ENCODE results near the gene PLTP.

Gene PLTP

DNA sequence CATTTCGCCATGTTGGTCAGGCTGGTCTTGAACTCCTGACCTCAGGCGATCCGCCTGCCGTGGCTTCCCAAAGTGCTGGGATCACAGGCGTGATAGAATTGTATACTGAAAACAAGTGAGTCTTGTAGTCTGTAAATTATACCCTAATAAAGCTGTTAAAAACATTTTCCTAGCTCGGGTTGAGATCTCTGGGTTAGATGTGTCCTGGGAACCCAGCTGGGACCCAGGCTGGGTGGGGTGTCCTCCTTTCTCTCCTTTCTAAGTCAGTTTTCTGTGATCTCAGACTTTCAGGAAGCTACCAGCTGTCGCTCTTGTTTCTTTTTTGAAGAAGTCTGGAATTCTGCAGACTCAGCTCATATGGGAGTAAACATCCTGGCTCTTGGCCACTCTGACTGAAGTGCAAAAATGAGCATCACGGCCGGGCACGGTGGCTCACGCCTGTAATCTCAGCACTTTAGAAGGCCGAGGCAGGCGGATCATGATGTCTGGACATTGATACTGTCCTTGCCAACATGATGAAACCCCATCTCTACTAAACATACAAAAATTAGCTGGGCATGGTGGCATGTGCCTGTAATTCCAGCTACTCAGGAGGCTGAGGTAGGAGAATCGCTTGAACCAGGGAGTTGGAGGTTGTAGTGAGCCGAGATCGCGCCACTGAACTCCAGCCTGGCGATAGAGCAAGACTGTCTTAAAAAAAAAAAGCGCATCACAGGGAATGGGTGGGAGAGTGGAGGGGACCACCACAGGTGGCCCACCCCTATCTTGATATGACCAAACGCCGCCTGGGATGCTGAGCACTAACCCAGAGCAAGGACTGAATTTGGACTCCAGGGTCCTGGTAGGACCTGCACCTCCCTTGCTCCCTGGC lies 12.7 kb upstream of the PLTP start:
- H3K27ac ChIP-seq, result peak overlapping the region in 15 of 21 experiments; percentile 35 to 72 (median 57)
- no peak overlapping the region for H3K4me3 ChIP-seq

DNA sequence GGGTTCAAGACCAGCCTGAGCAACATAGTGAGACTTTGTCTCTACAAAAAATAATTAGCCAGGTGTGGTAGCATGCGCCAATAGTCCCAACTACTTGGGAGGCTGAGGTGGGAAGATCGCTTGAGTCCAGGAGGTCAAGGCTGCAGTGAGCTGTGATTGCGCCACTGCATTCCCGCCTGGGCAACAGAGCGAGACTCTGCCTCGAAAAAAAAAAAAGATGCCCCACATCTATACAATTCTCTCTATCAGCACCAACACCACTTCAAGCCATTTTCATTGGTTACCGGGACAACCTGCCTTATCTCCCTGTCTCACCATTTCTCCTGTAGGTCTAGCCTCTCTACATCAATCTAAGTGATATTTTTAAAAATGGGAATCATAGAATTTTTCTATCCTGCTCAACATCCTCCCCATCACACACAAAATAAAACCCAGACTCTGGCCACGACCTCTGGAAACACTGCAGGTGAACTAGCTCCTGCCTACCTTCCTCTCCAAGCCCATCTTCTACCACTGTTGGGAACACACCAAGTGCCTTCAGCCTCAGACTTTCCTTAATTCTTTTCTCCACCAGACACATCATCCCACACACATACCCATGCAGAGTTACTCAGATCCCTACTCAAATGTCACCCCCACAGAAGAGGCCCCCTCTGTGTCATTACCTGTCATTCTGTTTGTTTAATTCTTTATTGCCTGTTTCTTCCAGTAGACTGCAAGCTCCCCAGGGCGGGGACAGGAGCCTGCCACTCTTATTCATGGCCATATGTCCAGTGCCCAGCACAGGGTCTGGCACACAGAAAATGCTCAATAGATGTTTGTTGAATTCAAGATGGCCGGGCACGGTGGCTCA lies 9.6 kb upstream of the PLTP start:
- no peak overlapping the region for H3K4me3 ChIP-seq
- H3K27ac ChIP-seq, result no peak overlapping the region

- Histone ChIP-seq H3K27ac (peak overlapping the region in 2 of 21 experiments; percentile 52 to 62), H3K4me3 (no peak overlapping the region)
Observed at GRCh38 chr20:45920462-45921336, 8.7 kb upstream of the PLTP start.

GRCh38 chr20:45919542-45920399 lies 7.8 kb upstream of the PLTP start:
- H3K27ac ChIP-seq, result peak overlapping the region in 2 of 21 experiments; percentile 52 to 62

DNA sequence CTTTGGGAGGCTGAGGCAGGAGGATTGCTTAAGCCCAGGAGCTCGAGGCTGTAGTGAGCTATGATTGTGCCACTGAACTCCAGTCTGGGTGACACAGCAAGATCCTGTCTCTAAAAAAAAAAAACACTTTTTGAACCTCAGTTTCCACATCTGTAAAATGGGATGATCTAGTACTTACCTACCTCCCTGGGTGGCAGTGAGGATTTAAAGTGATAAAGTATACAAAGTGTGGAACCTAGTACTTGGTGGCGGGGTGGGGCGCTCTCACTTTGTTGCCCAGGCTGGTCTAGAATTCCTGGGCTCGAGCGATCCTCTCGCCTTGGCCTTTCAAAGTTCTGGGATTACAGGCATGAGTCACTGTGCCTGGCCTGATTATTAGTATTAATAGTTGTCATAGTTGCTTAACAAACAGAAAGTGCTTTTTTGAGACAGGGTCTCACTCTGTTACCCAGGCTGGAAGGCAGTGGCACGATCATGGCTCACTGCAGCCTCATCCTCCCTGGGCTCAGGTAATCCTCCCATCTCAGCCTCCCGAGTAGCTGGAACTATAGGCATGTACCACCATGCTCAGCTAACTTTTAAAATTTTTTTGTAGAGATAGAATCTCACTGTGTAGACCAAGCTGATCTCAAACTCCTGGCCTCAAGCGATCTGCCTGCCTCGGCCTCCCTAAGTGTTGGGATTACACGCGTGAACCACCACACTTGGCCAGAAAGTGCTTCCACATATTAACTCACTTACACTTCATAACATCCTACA lies 7.0 kb upstream of the PLTP start:
- peak overlapping the region in 5 of 21 experiments; percentile 4 to 77 (median 17) for H3K27ac ChIP-seq
- H3K4me3 ChIP-seq, result no peak overlapping the region

More at GRCh38 chr20:45919542-45920399, 7.8 kb upstream of the PLTP start:
- H3K4me3 ChIP-seq, result no peak overlapping the region

DNA sequence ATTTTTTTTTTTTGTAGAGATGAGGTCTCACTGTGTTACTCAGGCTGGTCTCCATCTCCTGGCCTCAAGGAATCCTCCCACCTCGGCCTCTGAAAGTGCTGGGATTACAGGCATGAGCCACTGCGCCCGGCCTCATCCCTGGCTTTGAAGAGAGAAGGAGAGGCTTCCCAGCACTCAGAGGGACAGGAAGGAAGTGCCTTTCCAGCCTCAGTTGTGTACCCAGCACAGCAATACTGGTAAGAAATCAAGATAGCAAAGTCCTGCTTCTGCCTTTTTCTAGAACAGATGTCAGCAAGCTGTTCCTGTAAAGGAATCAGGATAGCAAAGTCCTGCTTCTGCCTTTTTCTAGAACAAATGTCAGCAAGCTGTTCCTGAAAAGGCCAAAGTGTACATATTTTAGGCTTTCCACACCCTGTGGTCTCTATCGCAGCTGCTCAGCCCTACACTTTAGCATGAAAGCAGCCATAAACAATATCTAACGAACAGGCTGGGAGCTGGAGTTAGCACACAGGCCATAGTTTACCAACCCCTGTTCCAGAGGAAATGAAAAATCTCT lies 6.3 kb upstream of the PLTP start:
- no peak overlapping the region for H3K4me3 ChIP-seq
- H3K27ac ChIP-seq, result peak overlapping the region in 9 of 21 experiments; percentile 4 to 77 (median 33)

- H3K27ac ChIP-seq, result peak overlapping the region in 8 of 21 experiments; percentile 4 to 77 (median 33)
Observed at GRCh38 chr20:45917790-45918141, 5.8 kb upstream of the PLTP start.

DNA sequence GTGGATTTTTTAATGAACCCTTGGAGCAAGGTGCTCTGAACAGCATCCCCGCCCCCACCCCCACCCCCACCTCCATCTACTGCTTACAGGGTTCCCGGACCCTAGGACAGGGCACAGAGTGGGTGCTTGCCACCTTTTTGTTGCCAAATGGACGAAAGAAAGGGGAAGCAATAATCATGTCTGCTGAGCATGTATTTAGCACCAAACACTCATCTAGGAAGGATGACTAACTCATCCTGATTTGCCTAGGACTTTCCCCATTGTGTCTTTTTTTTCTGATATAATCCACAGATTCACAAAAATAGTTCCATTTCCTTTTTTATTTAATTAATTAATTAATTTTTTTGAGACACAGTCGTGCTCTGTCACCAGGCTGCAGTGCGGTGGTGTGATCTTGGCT lies 1.2 kb upstream of the PLTP start:
- peak overlapping the region in 2 of 21 experiments; percentile 78 to 83 for H3K27ac ChIP-seq

More at GRCh38 chr20:45917790-45918141, 5.8 kb upstream of the PLTP start:
- no peak overlapping the region for H3K4me3 ChIP-seq

GRCh38 chr20:45912344-45912682 lies 358 bp upstream of the PLTP start:
- peak overlapping the region in 19 of 21 experiments; percentile 29 to 86 (median 76) for H3K27ac ChIP-seq
- H3K4me3 ChIP-seq, result peak overlapping the region in 6 of 7 experiments; percentile 33 to 53 (median 42)

More for the DNA sequence above, 1.2 kb upstream of the PLTP start:
- H3K4me3 ChIP-seq, result no peak overlapping the region

DNA sequence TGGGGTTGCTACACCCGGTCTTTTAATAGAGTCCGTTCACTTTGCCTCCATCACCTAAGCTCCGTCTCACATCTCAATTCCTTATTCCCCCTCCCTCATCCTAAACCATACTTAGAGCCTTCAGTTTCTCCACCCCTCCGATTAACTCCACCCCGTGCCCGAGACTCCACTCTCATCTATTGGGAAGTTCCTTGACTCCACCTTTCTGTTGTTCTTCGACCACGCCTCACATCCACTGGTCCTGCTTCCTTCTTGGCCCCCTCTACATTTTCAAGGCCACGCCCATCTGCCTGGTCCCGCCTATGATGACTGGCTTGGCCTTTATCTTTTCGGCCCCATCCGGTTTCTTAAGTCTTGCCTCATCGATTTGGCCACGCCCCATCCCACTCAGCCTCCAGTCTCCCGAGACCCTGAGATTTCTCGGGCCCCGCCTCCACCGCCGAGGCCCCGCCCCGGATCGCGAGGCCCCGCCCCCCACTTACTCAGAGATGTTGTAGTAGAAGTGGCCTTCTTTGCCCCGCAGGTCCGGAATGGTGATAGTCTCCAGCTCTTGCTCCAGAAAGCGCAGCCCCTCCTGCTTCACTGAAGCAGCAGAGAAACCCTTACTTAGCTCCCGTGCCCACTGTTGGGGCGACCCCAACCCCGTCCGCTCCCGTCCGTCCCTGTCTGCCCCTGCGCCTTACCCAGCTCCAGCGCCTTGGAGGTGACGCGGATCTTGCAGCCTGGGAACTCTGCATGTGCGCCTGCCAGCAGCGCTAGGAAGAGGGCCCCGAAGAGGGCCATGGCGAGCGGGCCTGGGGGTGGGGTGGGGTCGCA lies 1.1 kb downstream of the PLTP start:
- H3K4me3 ChIP-seq, result peak overlapping the region; percentile 33 to 53 (median 46)
- H3K27ac ChIP-seq, result peak overlapping the region in 20 of 21 experiments; percentile 29 to 86 (median 76)

GRCh38 chr20:45909817-45910669 lies 1.9 kb downstream of the PLTP start:
- H3K27ac ChIP-seq, result peak overlapping the region in 3 of 21 experiments; percentile 1 to 16 (median 5)
- peak overlapping the region in 1 of 7 experiments; percentile 53 for H3K4me3 ChIP-seq

- H3K27ac ChIP-seq, result peak overlapping the region in 1 of 21 experiments; percentile 5
Observed at GRCh38 chr20:45909336-45909808, 2.6 kb downstream of the PLTP start.

DNA sequence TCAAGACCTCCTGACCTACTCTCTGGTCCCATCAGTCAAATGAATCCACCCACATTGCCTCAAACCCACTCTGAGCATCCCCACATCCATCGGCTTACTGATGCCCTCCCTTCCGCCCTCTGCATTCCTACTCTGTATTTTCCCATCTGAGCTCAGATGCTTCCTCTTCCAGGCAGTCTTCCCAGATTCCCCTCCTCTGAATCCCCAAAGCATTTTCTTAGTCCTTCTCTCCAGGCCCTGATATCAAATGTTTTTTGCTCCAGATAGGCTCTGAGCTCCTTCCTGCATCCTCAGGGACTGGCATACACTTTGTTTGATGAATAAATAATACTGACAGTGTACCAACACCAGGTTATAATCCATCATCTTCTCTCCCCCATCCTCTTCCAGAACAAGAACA lies 3.9 kb downstream of the PLTP start:
- no peak overlapping the region for H3K4me3 ChIP-seq
- no peak overlapping the region for H3K27ac ChIP-seq

More at GRCh38 chr20:45909336-45909808, 2.6 kb downstream of the PLTP start:
- no peak overlapping the region for H3K4me3 ChIP-seq

DNA sequence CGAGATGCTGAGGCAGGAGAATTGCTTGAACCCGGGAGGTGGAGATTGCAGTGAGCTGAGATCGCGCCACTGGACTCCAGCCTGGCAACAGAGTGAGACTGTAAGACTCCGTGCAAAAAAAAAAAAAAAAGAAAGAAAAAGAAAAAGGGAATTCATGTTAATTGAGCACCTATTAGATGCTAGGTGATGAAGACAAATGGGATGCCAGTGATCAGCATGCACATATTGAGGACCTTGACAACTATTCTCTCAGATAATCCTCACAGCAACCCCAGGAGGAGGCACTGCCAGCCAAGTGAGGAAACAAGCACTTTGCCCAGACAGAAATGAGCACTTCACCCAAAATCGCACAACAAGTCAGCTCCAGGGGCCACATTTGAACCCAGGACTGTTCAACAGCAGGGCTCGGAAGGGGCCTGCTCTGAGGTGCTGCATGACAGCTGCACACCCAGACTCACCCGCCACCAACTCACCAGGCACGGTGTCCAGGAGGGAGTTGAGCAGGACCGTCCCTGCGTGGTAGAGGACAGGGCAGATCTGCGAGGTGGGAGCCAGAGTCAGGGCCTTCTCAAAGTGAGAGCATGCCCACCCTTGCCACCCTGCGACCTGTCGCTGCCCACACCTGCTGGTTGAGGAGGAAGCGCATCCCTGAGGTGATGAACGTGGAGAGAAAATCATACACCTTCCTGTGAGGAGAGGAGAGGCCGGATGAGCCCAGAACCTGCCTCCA lies 4.6 kb downstream of the PLTP start:
- Histone ChIP-seq H3K4me3 (no peak overlapping the region), H3K27ac (no peak overlapping the region)

DNA sequence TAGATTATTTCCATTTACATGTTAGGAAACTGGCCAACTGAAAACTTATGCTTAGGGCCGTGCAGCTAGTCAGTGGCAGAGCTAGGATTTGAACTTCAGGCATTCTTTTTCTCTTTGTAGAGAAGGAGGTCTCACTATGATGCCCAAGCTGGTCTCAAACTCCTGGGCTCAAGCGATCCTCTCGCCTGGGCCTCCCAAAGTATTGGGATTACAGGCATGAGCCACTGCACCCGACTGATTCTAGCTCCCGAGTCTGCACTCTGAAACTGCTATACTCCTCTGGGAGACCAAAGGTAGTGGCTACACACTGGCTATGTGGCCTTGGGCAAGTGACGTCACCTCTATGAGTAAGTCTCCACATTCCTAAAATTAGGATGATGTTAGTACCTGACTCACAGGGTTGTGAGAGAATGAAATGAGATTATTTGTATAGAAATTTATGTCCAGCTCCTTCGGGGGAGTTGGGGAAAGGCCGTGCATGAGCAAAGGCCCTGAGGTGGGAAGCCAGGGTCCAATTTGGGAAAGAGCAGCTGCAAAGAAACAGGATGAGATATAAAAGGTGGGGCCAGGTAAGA lies 6.4 kb downstream of the PLTP start:
- Histone ChIP-seq H3K27ac (no peak overlapping the region), H3K4me3 (no peak overlapping the region)
